MCF 10A (cell line): ENCODE results near the gene ADGRD2. TPM values are rescaled to one million over a fixed set of nuclear protein-coding genes. Genes with fewer than 3 reads are reported as not detected.

Experiments used
- BruUV-seq: library from RNA; stranded (reverse); fragments of 400-500 nt; replicated peaks from 2 replicates; lab custom pipeline; 2021; lab: Mats Ljungman, UMichigan
- CTCF ChIA-PET: fragments of 300-600 bp; sonication (Branson Sonifier 250); formaldehyde crosslinking; extraction: SDS; loops from one replicate; lab custom pipeline; 2021; ENCODE audit warnings: antibody characterized with exemption, inconsistent platforms; lab: Yijun Ruan, JAX
- POLR2A ChIA-PET: fragments of 300-600, 350-650 bp; sonication (Branson Sonifier 250); formaldehyde crosslinking; extraction: SDS; loops from one replicate; lab custom pipeline; 2020; ENCODE audit warnings: antibody characterized with exemption, inconsistent platforms; lab: Yijun Ruan, JAX
- DNase-seq: peaks from one replicate; pipeline ENCODE4 v3.0.0-alpha.2; 2018; ENCODE audit not compliant: unreplicated experiment
- H3K27ac Mint-ChIP-seq: one replicate; pipeline ENCODE4 v1.8.0; 2022; ENCODE audit warnings: mild to moderate bottlenecking, low read depth, mixed read lengths; ENCODE audit not compliant: unreplicated experiment
- H3K27me3 Mint-ChIP-seq: one replicate; pipeline ENCODE4 v1.8.0; 2022; ENCODE audit warnings: mixed read lengths; ENCODE audit not compliant: insufficient read depth, unreplicated experiment
- H3K36me3 Mint-ChIP-seq: one replicate; pipeline ENCODE4 v1.8.0; 2022; ENCODE audit warnings: mild to moderate bottlenecking, moderate library complexity, mixed read lengths; ENCODE audit not compliant: insufficient read depth, unreplicated experiment
- H3K4me1 Mint-ChIP-seq: one replicate; pipeline ENCODE4 v1.8.0; 2022; ENCODE audit warnings: mixed read lengths; ENCODE audit not compliant: insufficient read depth, unreplicated experiment
- H3K4me3 Mint-ChIP-seq: one replicate; pipeline ENCODE4 v1.8.0; 2022; ENCODE audit warnings: mild to moderate bottlenecking, moderate library complexity, mixed read lengths; ENCODE audit not compliant: unreplicated experiment
- H3K9me3 Mint-ChIP-seq: one replicate; pipeline ENCODE4 v1.8.0; 2022; ENCODE audit warnings: mixed read lengths; ENCODE audit not compliant: unreplicated experiment
- intact Hi-C: fragments of 100-400 bp; cut with micrococcal nuclease; formaldehyde crosslinking; loops from 2 replicates; pipeline ENCODE4 v1.14.1; 2022
- total RNA-seq: library from RNA; stranded (reverse); gene quantifications from 2 replicates; pipeline ENCODE4 v1.2.3, GENCODE V29; 2022
- TF ChIP-seq, protein P1 (sequence below): fragments of 200-600 bp; IDR thresholded peaks from one replicate; pipeline ENCODE4 v1.8.0; 2022; ENCODE audit warnings: antibody characterized with exemption, mild to moderate bottlenecking; ENCODE audit not compliant: unreplicated experiment

Gene ADGRD2
- total RNA-seq, 1 experiment from 2014 or later = not detected

DNA sequence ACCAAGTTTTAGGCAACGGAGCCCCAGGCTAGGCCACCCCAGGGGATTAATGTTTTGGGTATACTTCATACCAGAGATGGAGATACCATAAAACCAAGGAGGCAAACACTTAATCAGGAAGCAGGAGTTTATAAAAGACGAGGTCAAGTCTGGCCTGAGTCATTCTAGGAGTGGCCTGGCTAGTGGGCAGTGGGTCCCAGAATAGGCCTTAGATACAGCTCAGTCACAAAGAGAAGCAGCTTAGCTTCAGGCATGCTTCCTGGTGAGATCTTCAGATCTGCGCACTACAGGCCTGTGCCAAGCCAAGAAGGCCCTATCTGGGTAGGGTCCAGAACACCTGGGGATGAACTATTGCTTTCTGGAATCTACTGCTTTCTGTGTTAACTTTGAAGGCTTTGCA, 77.5 kb downstream of the ADGRD2 start:
- TF ChIP-seq, protein P1, sequence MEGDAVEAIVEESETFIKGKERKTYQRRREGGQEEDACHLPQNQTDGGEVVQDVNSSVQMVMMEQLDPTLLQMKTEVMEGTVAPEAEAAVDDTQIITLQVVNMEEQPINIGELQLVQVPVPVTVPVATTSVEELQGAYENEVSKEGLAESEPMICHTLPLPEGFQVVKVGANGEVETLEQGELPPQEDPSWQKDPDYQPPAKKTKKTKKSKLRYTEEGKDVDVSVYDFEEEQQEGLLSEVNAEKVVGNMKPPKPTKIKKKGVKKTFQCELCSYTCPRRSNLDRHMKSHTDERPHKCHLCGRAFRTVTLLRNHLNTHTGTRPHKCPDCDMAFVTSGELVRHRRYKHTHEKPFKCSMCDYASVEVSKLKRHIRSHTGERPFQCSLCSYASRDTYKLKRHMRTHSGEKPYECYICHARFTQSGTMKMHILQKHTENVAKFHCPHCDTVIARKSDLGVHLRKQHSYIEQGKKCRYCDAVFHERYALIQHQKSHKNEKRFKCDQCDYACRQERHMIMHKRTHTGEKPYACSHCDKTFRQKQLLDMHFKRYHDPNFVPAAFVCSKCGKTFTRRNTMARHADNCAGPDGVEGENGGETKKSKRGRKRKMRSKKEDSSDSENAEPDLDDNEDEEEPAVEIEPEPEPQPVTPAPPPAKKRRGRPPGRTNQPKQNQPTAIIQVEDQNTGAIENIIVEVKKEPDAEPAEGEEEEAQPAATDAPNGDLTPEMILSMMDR = no peak
- Mint-ChIP-seq H3K4me1 (no peaks in the 10 kb centered on the region), H3K9me3 (no peaks in the 10 kb centered on the region), H3K27me3 (no peaks in the 10 kb centered on the region), H3K27ac (no peak overlapping the region), H3K4me3 (no peak overlapping the region), H3K36me3 (no peaks in the 10 kb centered on the region)
- ChIA-PET CTCF (interaction anchor here (0.6 to 3.1 kb wide), 3 partner anchors 9 to 108 kb away, joined by 3 to 20 read pairs (median 5); no protein-coding TSS in a partner anchor), POLR2A (no interaction called here)
- intact Hi-C loops = no loop called here
- BruUV-seq = no TSS peak
- no peak for DNase-seq

Other genes starting within 250 kb of the ADGRD2 start
- 25.1 and 27.5 TPM in 2 replicates for gene NEK6, start 192.5 kb upstream of the ADGRD2 start, total RNA-seq
- gene PSMB7, start 35.0 kb upstream of the ADGRD2 start, total RNA-seq = 264 and 352 TPM in 2 replicates
- not detected in 2 replicates for gene NR5A1, start 56.9 kb downstream of the ADGRD2 start, total RNA-seq